A204.1 (cell line): ENCODE results near the gene TYRP1.

Source experiments
- FAIRE-seq: peaks from 2 replicates; lab custom pipeline; 2012; peaks lifted over from hg19 to GRCh38; lab: Jason Lieb, UNC

Gene TYRP1, protein sequence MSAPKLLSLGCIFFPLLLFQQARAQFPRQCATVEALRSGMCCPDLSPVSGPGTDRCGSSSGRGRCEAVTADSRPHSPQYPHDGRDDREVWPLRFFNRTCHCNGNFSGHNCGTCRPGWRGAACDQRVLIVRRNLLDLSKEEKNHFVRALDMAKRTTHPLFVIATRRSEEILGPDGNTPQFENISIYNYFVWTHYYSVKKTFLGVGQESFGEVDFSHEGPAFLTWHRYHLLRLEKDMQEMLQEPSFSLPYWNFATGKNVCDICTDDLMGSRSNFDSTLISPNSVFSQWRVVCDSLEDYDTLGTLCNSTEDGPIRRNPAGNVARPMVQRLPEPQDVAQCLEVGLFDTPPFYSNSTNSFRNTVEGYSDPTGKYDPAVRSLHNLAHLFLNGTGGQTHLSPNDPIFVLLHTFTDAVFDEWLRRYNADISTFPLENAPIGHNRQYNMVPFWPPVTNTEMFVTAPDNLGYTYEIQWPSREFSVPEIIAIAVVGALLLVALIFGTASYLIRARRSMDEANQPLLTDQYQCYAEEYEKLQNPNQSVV

DNA sequence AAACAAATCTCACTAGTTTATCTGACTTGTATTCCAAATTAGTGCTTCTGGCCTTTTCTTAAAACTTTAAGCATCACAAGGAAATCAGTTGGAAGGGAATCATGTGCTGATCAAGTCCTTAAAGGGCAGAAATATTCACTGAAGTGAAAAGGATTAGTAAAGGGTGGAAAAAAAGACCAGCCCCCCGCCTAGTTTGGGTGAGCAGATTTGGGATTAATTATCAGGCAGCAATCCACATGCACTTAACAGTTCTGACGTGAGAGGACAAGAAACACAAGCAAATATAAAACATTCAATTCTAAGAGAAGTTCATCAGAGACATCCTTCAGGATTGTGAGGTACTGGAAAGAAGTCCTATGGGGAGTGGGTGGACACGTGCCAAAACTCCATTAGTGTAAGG is at the start of gene TYRP1:
TYRP1 (plus strand) TSS at position 245 of the 400 bp plus-strand sequence. CDS start 612 bp downstream, outside the sequence.
- FAIRE-seq, result no peak

DNA sequence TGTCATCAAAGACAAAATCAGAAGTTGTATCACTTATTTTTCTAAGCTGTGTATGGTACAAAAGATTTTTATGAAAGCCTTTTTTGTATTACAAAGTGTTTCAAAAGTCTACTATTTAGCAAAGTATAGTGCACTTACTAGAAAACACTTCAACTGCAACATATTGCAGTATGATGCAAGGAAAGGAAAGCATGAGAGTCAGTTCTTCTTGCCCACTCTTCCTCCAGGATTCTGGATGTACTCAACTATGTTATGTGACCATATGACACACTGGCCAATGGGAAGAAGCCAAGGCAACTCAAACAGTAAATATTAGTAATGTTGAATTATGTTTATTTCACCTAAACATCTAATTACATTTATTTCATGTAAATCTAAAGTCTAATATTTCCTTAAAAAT is 49.5 kb upstream of the TYRP1 start:
- no peak for FAIRE-seq

DNA sequence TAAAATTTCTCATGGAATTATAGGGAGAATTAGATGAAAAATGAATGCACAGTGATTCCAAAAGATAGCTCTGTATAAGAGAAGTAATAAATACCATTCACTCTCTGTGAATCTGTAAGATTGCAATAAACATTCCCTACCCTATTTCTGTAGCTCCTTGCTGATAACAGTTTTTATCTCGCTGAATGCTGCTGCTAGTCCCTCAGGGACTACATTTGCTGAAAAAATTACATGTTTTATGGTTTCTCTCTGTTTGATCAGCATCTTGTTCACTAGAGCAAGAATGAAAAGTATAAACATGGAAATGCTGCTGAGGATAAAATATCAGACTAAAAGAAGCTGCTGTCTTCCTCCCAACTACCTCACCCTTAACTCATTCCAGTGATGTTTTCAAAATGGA is 44.3 kb upstream of the TYRP1 start:
- FAIRE-seq, result no peak

DNA sequence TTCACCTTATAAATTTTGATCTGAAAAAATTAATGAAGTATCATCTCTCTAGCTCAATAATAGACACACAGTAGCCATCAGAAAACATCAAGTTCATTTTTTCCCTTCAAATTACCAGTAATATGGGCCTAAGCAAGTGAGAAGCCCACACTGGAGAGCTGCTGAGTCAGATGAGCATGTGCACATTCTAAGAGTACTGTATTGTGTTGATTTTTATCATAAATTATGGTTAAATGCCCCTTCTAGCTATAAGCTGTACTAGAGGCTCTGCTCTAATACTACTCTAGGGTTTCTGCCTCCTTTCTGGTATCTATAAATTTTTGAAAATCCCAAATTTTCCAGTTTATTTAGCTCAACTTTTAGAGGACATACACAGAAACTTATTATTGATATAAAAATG is 42.1 kb upstream of the TYRP1 start:
- no peak for FAIRE-seq

DNA sequence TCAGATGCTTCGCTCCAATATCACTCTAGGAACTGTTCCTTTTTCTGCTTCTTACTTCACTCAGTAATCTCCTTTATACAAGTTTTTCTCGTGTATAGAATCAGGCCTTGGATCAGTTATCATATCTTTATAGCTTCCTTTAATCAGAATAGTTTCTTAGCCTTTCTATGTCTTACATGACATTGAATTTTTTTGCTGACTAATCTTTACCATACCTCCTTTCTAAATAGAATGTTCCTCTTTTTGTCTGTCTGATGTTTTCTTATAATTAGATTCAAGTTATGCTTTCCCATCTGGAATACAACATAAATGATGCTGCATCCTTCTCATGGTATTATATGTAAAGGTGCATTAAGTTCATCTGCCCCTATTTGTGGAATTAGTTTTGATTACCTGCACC is 40.2 kb upstream of the TYRP1 start:
- FAIRE-seq, result no peak

DNA sequence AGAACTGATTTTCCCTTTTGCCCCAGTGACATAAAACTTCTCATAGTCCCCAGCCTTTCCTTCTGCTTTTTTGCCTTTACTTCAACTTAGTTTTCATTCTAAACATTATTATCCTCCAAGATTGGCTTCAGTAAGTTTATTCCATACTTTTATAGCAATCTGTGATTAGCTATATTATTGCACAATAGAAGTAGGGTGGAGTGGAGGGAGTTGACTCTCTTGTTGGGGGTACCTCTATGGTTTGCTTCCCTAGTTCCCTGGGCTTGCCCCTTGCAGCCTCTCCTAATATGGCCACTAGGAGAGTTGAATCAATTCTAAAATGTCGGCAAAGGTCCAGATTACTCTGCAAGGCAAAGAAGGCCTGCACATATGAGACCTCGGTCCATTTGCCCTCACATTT is 36.4 kb upstream of the TYRP1 start:
- no peak for FAIRE-seq

DNA sequence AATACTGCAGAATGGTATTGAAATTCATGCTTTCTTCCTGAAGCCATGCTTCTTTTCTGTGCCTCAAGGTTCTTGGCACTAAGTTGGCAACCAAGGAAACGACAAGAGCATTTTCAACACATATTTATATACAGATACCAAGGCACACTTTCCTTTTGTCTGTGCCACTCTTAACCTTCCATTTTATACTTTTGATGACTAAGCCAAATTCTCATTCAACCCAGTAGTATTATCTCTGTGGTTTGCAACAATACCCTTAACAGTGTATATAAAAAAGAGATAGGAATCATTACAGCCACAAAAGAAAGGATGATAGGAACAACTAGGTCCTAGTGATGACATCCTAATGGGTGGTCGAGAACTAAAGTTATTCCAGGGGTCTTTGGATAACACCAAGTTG is 36.0 kb upstream of the TYRP1 start:
- FAIRE-seq, result no peak

DNA sequence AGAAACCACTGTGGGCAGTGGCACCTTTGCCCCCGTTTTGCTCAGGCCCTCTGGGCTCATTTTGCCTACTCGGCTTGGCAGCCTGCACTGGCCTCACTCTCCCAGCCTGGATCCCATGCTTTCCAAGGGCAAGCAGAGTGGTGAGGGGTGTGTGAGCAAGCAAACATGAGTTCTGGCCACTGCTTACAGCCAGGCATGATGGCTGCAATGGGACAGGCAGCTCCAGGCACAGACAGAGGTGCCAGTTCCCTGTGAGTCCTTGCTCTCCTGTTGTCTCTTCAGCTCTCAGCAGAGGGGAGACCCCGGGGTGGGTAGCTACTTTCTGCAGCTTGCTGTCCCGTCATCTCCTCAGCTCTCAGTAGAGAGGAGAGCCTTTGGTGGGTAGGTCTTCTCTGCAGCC is 35.2 kb upstream of the TYRP1 start:
- no peak for FAIRE-seq

DNA sequence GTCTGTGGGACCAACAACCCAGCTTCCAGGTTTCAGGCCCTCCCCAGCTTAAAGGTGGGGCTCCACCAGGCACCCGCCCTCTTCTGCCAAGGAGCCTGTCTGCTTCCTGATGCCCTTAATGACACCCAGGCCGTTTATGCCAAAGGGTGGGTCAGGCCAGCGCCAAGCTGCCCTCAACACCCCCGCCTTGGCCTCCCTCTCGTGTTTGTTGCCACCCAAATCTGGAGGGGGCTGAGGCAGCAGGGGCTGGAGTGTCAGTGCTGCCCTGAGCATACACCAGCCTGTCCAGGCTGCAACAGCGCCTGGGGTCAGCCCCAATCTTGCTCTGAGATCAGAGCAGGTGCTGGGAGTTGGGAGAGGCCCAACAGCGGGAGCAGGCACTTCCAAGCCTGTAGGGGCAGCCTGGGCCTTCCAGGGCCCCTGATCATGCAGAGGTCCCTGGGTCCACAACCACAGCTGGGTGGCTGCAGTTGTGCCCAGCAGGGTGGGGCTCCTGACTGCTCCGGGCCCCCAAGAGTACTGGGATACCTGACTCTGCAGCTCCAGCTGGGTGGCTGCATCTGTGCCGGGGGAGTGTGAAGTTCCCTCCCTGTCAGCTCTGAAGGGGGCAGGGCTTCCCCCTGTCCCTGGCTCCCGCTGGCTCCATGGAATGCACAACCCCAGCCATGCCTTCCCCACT is 34.5 kb upstream of the TYRP1 start:
- no peak for FAIRE-seq

DNA sequence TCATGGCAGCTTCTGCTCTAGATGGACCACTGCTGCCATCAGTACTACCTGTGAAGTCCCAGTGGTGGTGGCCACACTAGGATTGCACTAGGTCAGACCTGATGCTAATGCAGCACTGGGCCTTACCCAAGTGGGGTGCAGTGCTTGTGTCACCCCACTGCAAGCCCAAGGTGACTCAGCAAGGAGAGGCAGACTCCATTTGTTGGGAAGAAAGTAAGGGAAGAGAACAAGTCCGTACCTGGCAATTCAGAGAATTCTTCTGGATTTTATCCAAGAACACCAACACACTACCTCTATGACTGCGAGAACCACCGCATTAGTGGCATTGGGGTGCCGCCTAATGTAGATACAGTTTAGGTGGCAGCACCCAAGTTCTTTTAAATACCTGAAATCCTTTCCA is 34.0 kb upstream of the TYRP1 start:
- FAIRE-seq, result no peak

DNA sequence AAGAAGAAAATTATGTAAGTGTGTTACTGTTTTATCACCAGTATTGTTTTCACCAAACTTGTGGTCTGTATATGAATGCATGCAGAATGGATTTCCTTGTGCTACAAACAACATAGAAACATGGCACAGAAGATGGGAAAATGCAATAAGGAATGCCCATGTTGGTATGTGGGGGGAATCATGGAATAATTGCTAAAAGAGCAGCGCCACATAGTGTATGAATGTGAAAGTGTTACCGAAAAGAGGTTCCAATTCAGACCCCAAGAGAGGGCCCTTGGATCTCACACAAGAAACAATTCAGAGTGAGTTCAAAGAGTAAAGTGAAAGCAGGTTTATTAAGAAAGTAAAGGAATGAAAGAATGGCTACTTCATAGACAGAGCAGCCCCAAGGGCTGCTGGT is 26.4 kb upstream of the TYRP1 start:
- no peak for FAIRE-seq

DNA sequence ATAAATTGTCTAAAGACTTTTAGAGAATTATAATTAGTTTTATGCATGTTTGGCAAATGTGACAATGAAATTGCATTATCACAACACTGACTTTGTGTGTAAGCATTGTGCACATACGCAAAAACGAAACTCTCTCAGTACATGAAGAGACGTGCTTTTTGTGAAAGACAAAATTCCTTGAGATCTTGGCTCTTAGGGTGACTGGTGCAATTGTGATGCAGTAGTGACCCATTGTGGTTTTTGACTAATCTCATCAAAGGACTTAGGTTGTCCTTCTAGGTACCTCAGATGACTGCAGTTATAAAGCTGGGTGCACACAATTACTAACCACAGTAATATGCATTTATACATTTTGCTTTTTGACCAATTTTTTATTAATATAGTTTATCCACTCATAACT is 25.3 kb upstream of the TYRP1 start:
- no peak for FAIRE-seq

DNA sequence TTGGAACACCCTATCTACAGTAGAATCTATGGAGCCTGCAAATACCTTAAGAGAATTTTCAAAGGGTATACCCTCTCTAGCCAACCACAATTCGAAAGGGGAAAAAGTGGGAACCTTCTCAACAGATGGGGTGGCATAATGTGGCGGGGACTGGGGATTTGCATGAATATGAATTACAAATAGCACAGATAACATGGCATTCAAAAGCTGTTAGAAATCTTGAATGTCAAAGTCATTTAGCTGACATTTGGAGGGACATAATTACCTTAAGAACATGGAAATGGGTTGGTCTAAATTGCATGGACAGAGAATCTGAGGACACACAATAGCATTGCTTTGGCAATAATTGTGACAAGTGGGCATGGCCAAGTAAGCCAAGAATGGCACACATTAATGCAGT is 23.2 kb upstream of the TYRP1 start:
- FAIRE-seq, result no peak

DNA sequence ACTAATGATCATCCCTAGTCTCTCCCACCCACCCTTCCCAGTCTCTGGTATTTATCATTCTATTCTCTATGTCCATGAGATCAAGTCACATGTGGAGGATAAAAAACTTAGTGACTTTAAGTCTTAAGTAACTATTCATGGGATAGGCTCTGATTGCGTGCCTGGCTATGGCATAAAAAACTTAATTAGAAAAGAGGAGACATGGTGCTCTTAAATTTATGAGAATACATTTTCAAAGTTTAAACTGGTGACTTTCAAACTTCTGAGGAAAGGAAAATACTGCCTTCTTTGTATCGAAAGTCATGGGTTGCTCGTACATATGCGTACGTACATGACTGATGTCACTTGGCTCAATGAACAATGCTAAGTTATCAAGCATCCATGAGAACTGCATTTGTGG is 18.2 kb upstream of the TYRP1 start:
- FAIRE-seq, result no peak

DNA sequence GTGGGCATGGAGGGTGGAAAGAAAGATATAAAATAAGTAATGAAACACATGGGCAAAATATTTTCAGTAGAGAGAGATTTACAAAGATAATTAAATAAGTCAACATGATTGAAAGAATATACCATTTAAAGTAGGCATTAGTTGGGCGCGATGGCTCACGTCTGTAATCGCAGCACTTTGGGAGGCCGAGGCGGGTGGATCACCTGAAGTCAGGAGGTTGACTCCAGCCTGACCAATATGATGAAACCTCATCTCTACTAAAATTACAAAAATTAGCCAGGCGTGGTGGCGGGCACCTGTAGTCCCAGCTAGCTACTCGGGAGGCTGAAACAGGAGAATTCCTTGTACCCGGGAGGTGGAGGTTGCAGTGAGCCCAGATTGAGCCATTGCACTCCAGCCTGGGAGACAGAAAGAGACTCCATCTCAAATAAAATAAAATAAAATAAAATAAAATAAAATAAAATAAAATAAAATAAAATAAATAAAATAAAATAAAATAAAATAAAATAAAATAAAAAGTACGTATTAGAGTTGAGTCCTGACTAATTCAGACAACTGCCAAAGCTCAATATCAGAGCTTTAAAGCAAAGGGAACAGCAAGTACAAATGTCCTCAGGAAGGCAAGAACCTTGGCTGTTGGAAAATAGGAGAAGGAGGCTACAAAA is 15.6 kb upstream of the TYRP1 start:
- peak; percentile 34 for FAIRE-seq

DNA sequence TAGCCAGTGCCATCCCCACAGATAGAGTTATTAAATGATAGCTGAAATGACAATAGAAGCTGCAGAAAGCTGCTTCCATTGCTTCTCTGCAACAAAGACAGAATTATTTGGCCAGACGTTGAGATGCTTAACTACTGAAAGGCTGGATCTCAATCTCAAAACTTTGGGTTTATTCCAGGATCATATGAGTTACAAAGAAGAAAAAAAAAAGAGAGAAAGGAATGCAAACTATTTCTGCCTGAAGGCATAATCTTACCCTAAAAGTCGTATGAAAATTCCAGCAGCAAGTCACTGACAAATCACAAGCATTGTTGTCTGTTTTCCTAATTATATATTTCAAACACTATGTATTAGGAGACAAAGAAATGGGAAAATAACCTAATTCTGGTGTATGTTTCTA is 12.8 kb upstream of the TYRP1 start:
- FAIRE-seq, result no peak

DNA sequence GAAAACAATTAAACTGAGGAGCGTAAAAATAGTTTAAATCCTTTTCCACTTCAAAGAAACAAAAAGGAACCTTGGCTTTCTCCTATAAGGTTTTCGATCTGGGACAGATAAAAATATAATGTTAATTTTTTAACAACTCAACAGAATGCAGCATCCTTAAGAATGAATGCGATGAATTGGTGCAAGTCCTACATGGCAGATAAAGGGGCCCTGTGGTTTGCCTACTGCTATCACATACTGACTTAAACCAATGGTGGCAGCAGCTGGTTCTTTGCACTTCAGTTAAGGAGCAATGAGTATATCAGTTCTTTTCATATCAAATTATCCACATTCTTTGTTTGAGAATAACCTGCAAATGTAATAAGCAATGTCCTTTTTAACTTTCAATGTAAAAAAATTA is 12.4 kb upstream of the TYRP1 start:
- no peak for FAIRE-seq

DNA sequence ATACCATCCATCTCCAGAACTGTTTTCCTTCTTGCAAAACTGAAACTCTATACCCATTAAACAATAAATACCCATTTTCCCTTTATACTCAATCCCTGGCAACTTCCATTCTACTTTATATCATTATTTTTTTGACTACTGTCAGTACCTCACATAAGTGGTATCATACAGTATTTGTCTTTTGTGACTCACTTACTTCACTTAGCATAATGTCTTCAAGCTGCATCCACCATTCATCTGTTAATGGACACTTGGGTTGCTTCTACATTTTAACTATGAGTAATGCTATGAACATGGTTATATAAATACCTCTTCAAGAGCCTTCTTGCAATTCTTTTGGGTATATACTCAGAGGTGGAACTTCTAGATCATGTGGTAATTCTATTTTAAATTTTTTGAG is 11.6 kb upstream of the TYRP1 start:
- FAIRE-seq, result no peak

DNA sequence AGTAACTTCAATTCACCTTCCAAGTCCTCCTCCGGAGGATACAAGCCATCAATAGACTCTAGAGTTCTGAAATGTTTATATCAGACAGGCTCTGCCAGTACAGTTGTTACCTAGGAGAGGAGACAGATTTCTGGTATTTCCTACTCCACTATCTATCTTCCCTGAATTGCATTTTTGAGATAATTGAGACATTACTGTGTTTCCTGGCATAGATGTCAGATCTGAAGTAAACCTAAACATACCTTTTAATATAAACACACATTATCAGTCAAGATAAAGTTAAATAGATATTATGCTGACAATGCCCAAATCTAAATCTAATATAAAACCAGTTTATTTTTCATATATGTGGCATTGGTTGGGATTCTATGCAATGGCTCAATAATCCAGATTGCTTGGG is 8.2 kb upstream of the TYRP1 start:
- no peak for FAIRE-seq

DNA sequence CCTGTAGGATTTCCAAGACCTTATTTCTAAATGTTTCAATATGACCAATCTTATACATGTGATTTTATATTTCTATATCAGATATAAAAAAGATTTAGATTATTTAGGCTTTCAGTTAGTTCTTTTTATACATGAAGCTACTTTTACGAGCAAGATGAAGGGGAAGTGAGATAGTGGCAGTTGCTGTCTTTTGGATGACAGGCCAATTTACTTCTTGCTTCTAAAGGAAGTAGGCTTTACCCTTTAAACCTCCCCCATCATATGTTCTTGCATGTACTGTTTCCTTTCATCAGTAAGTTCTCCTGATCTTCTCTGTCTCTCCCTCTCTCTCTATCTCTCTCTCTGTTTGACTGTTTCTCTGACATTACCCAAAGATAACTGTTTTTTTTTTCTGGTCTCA is 4.0 kb upstream of the TYRP1 start:
- FAIRE-seq, result no peak

DNA sequence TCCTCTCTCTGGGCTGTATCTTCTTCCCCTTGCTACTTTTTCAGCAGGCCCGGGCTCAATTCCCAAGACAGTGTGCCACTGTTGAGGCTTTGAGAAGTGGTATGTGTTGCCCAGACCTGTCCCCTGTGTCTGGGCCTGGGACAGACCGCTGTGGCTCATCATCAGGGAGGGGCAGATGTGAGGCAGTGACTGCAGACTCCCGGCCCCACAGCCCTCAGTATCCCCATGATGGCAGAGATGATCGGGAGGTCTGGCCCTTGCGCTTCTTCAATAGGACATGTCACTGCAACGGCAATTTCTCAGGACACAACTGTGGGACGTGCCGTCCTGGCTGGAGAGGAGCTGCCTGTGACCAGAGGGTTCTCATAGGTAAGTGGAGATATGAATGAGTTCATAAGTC is 828 bp downstream of the TYRP1 start:
- FAIRE-seq, result no peak

DNA sequence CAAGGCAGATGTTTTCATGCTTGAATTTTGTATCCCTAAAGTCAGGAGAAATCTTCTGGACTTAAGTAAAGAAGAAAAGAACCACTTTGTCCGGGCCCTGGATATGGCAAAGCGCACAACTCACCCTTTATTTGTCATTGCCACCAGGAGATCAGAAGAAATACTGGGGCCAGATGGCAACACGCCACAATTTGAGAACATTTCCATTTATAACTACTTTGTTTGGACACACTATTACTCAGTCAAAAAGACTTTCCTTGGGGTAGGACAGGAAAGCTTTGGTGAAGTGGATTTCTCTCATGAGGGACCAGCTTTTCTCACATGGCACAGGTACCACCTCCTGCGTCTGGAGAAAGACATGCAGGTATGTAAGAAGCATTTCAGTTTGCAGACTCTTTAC is 2.3 kb downstream of the TYRP1 start:
- FAIRE-seq, result no peak

DNA sequence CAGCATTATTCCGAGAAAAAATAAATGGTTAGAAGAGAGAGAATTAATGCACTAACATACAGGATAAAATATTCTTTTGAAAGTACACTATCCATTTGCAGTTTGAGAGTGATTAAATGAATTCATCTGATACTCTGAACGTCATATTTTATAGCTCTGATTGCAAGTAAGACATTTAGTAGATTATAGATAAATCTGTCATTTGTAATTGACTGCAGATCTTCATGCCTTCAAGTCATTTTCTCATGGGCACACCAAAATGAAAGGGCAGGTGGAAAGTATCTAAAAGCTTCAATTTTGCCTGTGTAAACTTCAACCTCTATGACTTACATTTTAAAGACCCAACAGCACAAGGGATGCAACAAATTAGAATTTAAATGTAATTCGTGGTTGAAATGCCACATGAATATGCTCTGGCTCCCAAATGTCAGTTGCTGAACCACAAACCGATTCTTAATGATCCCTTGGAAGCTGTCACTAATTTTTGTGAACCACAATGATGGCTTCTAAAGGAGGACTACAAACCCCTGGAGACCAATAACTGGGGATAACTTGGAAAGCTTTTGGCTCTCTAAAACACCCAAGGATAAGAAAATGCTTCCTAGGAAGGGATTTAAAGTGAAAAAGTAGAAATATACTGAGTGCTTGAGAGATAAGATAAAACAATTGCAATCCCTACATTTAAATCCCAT is 3.9 kb downstream of the TYRP1 start:
- FAIRE-seq, result peak; percentile 34
